ENCODE data around the gene DKKL1. TPM values are rescaled to one million over a fixed set of nuclear protein-coding genes. Genes with fewer than 3 reads are reported as not detected.

The DKKL1 gene
- total RNA-seq, 2 donors from 2014 or later, result not detected

- no peak overlapping the region for H3K4me3 ChIP-seq
- no peaks in the 10 kb centered on the region for H3K27me3 ChIP-seq
- peaks cover 28% of the 10 kb centered on the region for H3K4me1 ChIP-seq
- TF ChIP-seq POLR2A (IDR thresholded peaks at IDR 0.05), result no peak
- no peak for TF ChIP-seq CTCF (IDR thresholded peaks at IDR 0.05)
- DNase-seq (no peak), ATAC-seq (no peak)
- intact Hi-C loops (cut with DNase I), result no loop called here
- WGBS, 2 donors, result 72 to 85% methylated on average over 11 to 14 of the region's 14 CpGs
- no peaks in the 10 kb centered on the region for H3K36me3 ChIP-seq (replicated peaks in 1 of 2; ENCODE audit: insufficient read depth in 1 of 2, low read depth in 2 of 2)
- H3K9me3 ChIP-seq, result no peaks in the 10 kb centered on the region
- peak overlapping the region in 1 of 4 donors; percentile 42 for H3K27ac ChIP-seq
These were observed 27.7 kb upstream of the DKKL1 start for GRCh38 chr19:49335784-49336481.

- no peak overlapping the region for H3K4me3 ChIP-seq
- peaks cover 30% of the 10 kb centered on the region for H3K4me1 ChIP-seq
- TF ChIP-seq POLR2A (IDR thresholded peaks at IDR 0.05) (no peak), CTCF (IDR thresholded peaks at IDR 0.05) (no peak)
These were observed 27.0 kb upstream of the DKKL1 start for GRCh38 chr19:49336482-49337266.

GRCh38 chr19:49337267-49338022 lies 26.2 kb upstream of the DKKL1 start:
- no peaks in the 10 kb centered on the region for H3K9me3 ChIP-seq
- DNase-seq (peak in 1 of 4 donors; percentile 5), ATAC-seq (no peak)
- no peak for TF ChIP-seq CTCF (IDR thresholded peaks at IDR 0.05)
- TF ChIP-seq POLR2A (IDR thresholded peaks at IDR 0.05), result no peak
- 83 to 85% methylated on average over 19 of the region's 19 CpGs for WGBS, 2 donors
- no peaks in the 10 kb centered on the region for H3K27me3 ChIP-seq
- intact Hi-C loops (cut with DNase I), result no loop called here
- H3K4me3 ChIP-seq, result no peak overlapping the region
- H3K27ac ChIP-seq, result no peak overlapping the region
- peaks cover 30% of the 10 kb centered on the region for H3K4me1 ChIP-seq
- no peaks in the 10 kb centered on the region for H3K36me3 ChIP-seq (replicated peaks in 1 of 2; ENCODE audit: insufficient read depth in 1 of 2, low read depth in 2 of 2)

More at GRCh38 chr19:49336482-49337266, 27.0 kb upstream of the DKKL1 start:
- H3K27me3 ChIP-seq, result no peaks in the 10 kb centered on the region
- H3K27ac ChIP-seq, result no peak overlapping the region
- no peaks in the 10 kb centered on the region for H3K36me3 ChIP-seq (replicated peaks in 1 of 2; ENCODE audit: insufficient read depth in 1 of 2, low read depth in 2 of 2)
- ATAC-seq (no peak), DNase-seq (peak in 1 of 4 donors; percentile 10)
- intact Hi-C loops (cut with DNase I), result no loop called here
- WGBS, 2 donors, result 83 to 87% methylated on average over 10 of the region's 10 CpGs
- no peaks in the 10 kb centered on the region for H3K9me3 ChIP-seq

- Histone ChIP-seq H3K4me1 (peaks cover 30% of the 10 kb centered on the region), H3K4me3 (no peak overlapping the region), H3K27ac (peak overlapping the region; percentile 88 to 98 (median 96)), H3K9me3 (no peaks in the 10 kb centered on the region), H3K36me3 (replicated peaks in 1 of 2; ENCODE audit: insufficient read depth in 1 of 2, low read depth in 2 of 2) (no peaks in the 10 kb centered on the region), H3K27me3 (no peaks in the 10 kb centered on the region)
- 52 to 67% methylated on average over 34 of the region's 34 CpGs for WGBS, 2 donors
- no peak for TF ChIP-seq CTCF (IDR thresholded peaks at IDR 0.05)
- TF ChIP-seq POLR2A (IDR thresholded peaks at IDR 0.05), result no peak
- ATAC-seq (no peak), DNase-seq (peak in 1 of 4 donors; percentile 31)
- intact Hi-C loops (cut with DNase I), result no loop called here
These were observed 25.5 kb upstream of the DKKL1 start for GRCh38 chr19:49338023-49338677.
